KMS-11 (cell line): Measurements from ENCODE around the gene ADD2.

Experiments
- H2AFZ ChIP-seq: fragments of 200-600 bp; sonication (generic); 2 replicates; pipeline ENCODE4 v1.6.1; 2016; ENCODE audit warnings: antibody characterized with exemption, mixed run types, low read depth
- H3K27ac ChIP-seq: fragments of 200-600 bp; sonication (generic); 2 replicates; pipeline ENCODE4 v1.6.1; 2016; ENCODE audit warnings: mild to moderate bottlenecking, mixed run types
- H3K27me3 ChIP-seq: fragments of 200-600 bp; sonication (generic); 2 replicates; pipeline ENCODE4 v1.6.1; 2017; ENCODE audit warnings: mild to moderate bottlenecking, low read depth, mixed run types, moderate library complexity; ENCODE audit not compliant: insufficient read depth
- H3K36me3 ChIP-seq: fragments of 200-600 bp; sonication (generic); 2 replicates; pipeline ENCODE4 v1.6.1; 2017; ENCODE audit warnings: mild to moderate bottlenecking, mixed run types; ENCODE audit not compliant: insufficient read depth
- H3K4me1 ChIP-seq: fragments of 200-600 bp; sonication (generic); 2 replicates; pipeline ENCODE4 v1.6.1; 2016; ENCODE audit warnings: mild to moderate bottlenecking, low read depth, mixed run types; ENCODE audit not compliant: poor library complexity, severe bottlenecking
- H3K4me2 ChIP-seq: fragments of 200-600 bp; sonication (generic); 2 replicates; pipeline ENCODE4 v1.7.0; 2016; ENCODE audit warnings: mild to moderate bottlenecking, mixed run types
- H3K4me3 ChIP-seq: fragments of 200-600 bp; sonication (generic); IDR thresholded peaks from 2 replicates; pipeline ENCODE4 v1.6.1; 2017; ENCODE audit warnings: low read depth, low read length, mixed read lengths; ENCODE audit not compliant: insufficient read depth
- H3K79me2 ChIP-seq: fragments of 200-600 bp; sonication (generic); 2 replicates; pipeline ENCODE4 v1.6.1; 2016; ENCODE audit warnings: low read depth, mixed run types; ENCODE audit not compliant: insufficient read depth
- H3K9ac ChIP-seq: fragments of 200-600 bp; sonication (generic); 2 replicates; pipeline ENCODE4 v1.6.1; 2016; ENCODE audit warnings: mild to moderate bottlenecking, mixed run types
- H4K20me1 ChIP-seq: fragments of 200-600 bp; sonication (generic); 2 replicates; pipeline ENCODE4 v1.6.1; 2016; ENCODE audit warnings: mild to moderate bottlenecking, mixed run types; ENCODE audit not compliant: insufficient read depth
- CTCF ChIP-seq: fragments of 200-600 bp; sonication (generic); conservative IDR thresholded peaks from 2 replicates; pipeline ENCODE4 v1.6.1; 2017; ENCODE audit warnings: low read depth, mild to moderate bottlenecking, antibody characterized with exemption, low read length, moderate library complexity, mixed read lengths

Gene ADD2

GRCh38 chr2:70683455-70683854, 84.5 kb downstream of the ADD2 start:
- Histone ChIP-seq H3K79me2 (no peaks in the 10 kb centered on the region), H3K36me3 (no peaks in the 10 kb centered on the region), H3K4me3 (no peak overlapping the region), H2AFZ (no peak overlapping the region), H3K9ac (no peak overlapping the region), H3K4me1 (peaks cover 26% of the 10 kb centered on the region), H4K20me1 (no peaks in the 10 kb centered on the region), H3K27me3 (no peaks in the 10 kb centered on the region), H3K4me2 (no peak overlapping the region), H3K27ac (no peak overlapping the region)
- TF ChIP-seq CTCF: no peak

GRCh38 chr2:70680735-70681134, 87.3 kb downstream of the ADD2 start:
- Histone ChIP-seq H2AFZ (no peak overlapping the region), H3K4me3 (no peak overlapping the region)

GRCh38 chr2:70679259-70679658, 88.7 kb downstream of the ADD2 start:
- H3K79me2 ChIP-seq: no peaks in the 10 kb centered on the region
- H3K27ac ChIP-seq: no peak overlapping the region
- H2AFZ ChIP-seq: no peak overlapping the region
- no peaks in the 10 kb centered on the region for H3K4me1 ChIP-seq
- H3K27me3 ChIP-seq: no peaks in the 10 kb centered on the region
- no peak overlapping the region for H3K4me2 ChIP-seq
- TF ChIP-seq CTCF: no peak
- 0 out of 2 replicates have a peak, but pooled peaks cover 5% of the 10 kb centered on the region for H3K36me3 ChIP-seq
- H4K20me1 ChIP-seq: no peaks in the 10 kb centered on the region
- H3K9ac ChIP-seq: no peak overlapping the region
- no peak overlapping the region for H3K4me3 ChIP-seq

More at GRCh38 chr2:70680735-70681134, 87.3 kb downstream of the ADD2 start:
- Histone ChIP-seq H3K27ac (no peak overlapping the region), H4K20me1 (no peaks in the 10 kb centered on the region), H3K4me2 (no peak overlapping the region), H3K4me1 (no peaks in the 10 kb centered on the region), H3K79me2 (no peaks in the 10 kb centered on the region), H3K9ac (no peak overlapping the region), H3K27me3 (no peaks in the 10 kb centered on the region), H3K36me3 (0 out of 2 replicates have a peak, but pooled peaks cover 5% of the 10 kb centered on the region)
- no peak for TF ChIP-seq CTCF

GRCh38 chr2:70678576-70679143, 89.3 kb downstream of the ADD2 start:
- Histone ChIP-seq H2AFZ (no peak overlapping the region), H4K20me1 (no peaks in the 10 kb centered on the region), H3K4me1 (no peaks in the 10 kb centered on the region), H3K27me3 (no peaks in the 10 kb centered on the region), H3K4me3 (no peak overlapping the region), H3K79me2 (no peaks in the 10 kb centered on the region), H3K36me3 (0 out of 2 replicates have a peak, but pooled peaks cover 5% of the 10 kb centered on the region), H3K9ac (no peak overlapping the region), H3K4me2 (no peak overlapping the region), H3K27ac (no peak overlapping the region)
- no peak for TF ChIP-seq CTCF
